ENCODE data around the gene PHYKPL. TPM values are rescaled to one million over a fixed set of nuclear protein-coding genes. Genes with fewer than 3 reads are reported as not detected.

The PHYKPL gene
- total RNA-seq, 3 donors from 2014 or later (not counting 1 experiment from before 2014, with no cell fraction given), result 111 to 134 (median 131) TPM

GRCh38 chr5:178209334-178210072 lies 23.1 kb downstream of the PHYKPL start:
- Histone ChIP-seq H3K9me3 (ENCODE audit: control insufficient read depth, insufficient read depth, low read length) (no peaks in the 10 kb centered on the region), H3K27ac (ENCODE audit: low read length) (no peak overlapping the region), H3K27me3 (ENCODE audit: control insufficient read depth, insufficient read depth, low read length) (no peaks in the 10 kb centered on the region), H3K4me1 (ENCODE audit: control insufficient read depth, insufficient read depth, low read length) (peaks cover 22% of the 10 kb centered on the region), H3K4me3 (ENCODE audit: low read length) (no peak overlapping the region), H3K36me3 (ENCODE audit: control insufficient read depth, insufficient read depth, low read length) (peaks cover 79% of the 10 kb centered on the region)
- no peaks in the 10 kb centered on the region for H3K9me3 Mint-ChIP-seq
- H3K27ac Mint-ChIP-seq, result no peak overlapping the region
- H3K4me3 Mint-ChIP-seq, result no peak overlapping the region
- H3K4me1 Mint-ChIP-seq, result peaks cover 29 to 45% of the 10 kb centered on the region in 2 donors
- no peak for TF ChIP-seq CTCF (IDR thresholded peaks at IDR 0.05)
- 86% methylated on average over 8 of the region's 8 CpGs for WGBS (ENCODE audit: insufficient coverage)
- H3K27me3 Mint-ChIP-seq (ENCODE audit: low read depth in 2 of 2), result no peaks in the 10 kb centered on the region
- no peak for ATAC-seq
- no peaks in the 10 kb centered on the region for H3K36me3 Mint-ChIP-seq
- no peak for DNase-seq
- intact Hi-C loops (cut with micrococcal nuclease), result no loop called here

DNA sequence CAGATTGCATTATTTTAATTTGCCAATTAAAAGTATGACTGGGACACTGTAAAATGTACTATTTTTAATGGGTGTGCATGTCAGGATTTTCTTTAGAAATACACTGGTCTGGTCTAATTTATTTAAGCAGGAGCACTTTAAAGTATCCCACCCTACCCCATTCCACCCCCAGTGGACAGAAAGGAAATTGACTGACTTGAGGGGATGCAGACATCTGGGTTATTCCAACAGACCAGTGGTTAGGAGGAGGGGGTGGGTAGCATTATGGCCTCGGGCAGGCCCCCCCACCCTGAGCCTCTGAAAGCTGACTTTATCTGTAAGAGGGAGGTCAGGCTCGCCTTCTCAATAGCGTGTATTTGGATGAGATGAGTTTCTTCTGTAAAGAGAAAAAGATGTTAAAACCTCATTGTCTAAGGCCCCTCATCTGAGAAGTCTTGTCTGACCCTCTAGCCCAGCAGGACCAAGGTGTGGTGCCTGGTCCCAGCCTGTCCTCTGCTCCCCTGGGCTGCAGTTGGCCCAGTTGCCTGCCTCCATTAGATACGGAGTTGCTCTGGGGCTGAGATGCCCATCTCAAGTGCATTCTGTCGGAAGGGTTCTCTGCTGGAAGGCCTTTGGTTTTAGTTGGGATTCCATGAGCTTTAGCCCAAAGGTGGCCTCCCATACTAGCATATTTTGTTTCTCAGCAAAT lies 23.9 kb downstream of the PHYKPL start:
- TF ChIP-seq CTCF (IDR thresholded peaks at IDR 0.05), result no peak
- Histone ChIP-seq H3K36me3 (ENCODE audit: control insufficient read depth, insufficient read depth, low read length) (peaks cover 72% of the 10 kb centered on the region), H3K9me3 (ENCODE audit: control insufficient read depth, insufficient read depth, low read length) (no peaks in the 10 kb centered on the region), H3K27ac (ENCODE audit: low read length) (no peak overlapping the region), H3K4me3 (ENCODE audit: low read length) (no peak overlapping the region), H3K4me1 (ENCODE audit: control insufficient read depth, insufficient read depth, low read length) (peaks cover 25% of the 10 kb centered on the region), H3K27me3 (ENCODE audit: control insufficient read depth, insufficient read depth, low read length) (no peaks in the 10 kb centered on the region)
- Mint-ChIP-seq H3K4me1 (peaks cover 34 to 46% of the 10 kb centered on the region in 2 donors), H3K27ac (peak overlapping the region; percentile 14 to 85), H3K4me3 (no peak overlapping the region), H3K27me3 (ENCODE audit: low read depth in 2 of 2) (no peaks in the 10 kb centered on the region), H3K36me3 (no peaks in the 10 kb centered on the region), H3K9me3 (no peaks in the 10 kb centered on the region)
- no peak for DNase-seq
- WGBS (ENCODE audit: insufficient coverage), result 89% methylated on average over 5 of the region's 5 CpGs
- intact Hi-C loops (cut with micrococcal nuclease), result no loop called here
- ATAC-seq, result no peak

- H3K27me3 ChIP-seq (ENCODE audit: control insufficient read depth, insufficient read depth, low read length), result no peaks in the 10 kb centered on the region
- 100% methylated on average over 1 of the region's 1 CpG for WGBS (ENCODE audit: insufficient coverage)
- H3K27ac ChIP-seq (ENCODE audit: low read length), result no peak overlapping the region
- peaks cover 27% of the 10 kb centered on the region for H3K4me1 ChIP-seq (ENCODE audit: control insufficient read depth, insufficient read depth, low read length)
- intact Hi-C loops (cut with micrococcal nuclease), result no loop called here
- no peaks in the 10 kb centered on the region for H3K9me3 ChIP-seq (ENCODE audit: control insufficient read depth, insufficient read depth, low read length)
- peaks cover 64% of the 10 kb centered on the region for H3K36me3 ChIP-seq (ENCODE audit: control insufficient read depth, insufficient read depth, low read length)
- peak overlapping the region; percentile 37 for H3K4me3 Mint-ChIP-seq
- ATAC-seq (no peak), DNase-seq (no peak)
- TF ChIP-seq CTCF (IDR thresholded peaks at IDR 0.05), result no peak
- H3K27me3 Mint-ChIP-seq (ENCODE audit: low read depth in 2 of 2), result no peaks in the 10 kb centered on the region
- no peaks in the 10 kb centered on the region for H3K9me3 Mint-ChIP-seq
- no peaks in the 10 kb centered on the region for H3K36me3 Mint-ChIP-seq
- no peak overlapping the region for H3K4me3 ChIP-seq (ENCODE audit: low read length)
- H3K4me1 Mint-ChIP-seq, result peaks cover 34 to 44% of the 10 kb centered on the region in 2 donors
- H3K27ac Mint-ChIP-seq, result peak overlapping the region; percentile 83 to 85
These were observed 24.7 kb downstream of the PHYKPL start for GRCh38 chr5:178207917-178208280.

All from natural killer cell (primary cell).